GM23338 (cell line): ENCODE results near the gene MGAT4B. TPM values are rescaled to one million over a fixed set of nuclear protein-coding genes. Genes with fewer than 3 reads are reported as not detected.

Experiments used
- ATAC-seq: fragments of 200-7000 bp; cut with Tn5 transposase; 3 replicates; pipeline ENCODE4 v1.9.1; 2020
- DNase-seq: peaks from one replicate; pipeline ENCODE4 v3.0.0-alpha.2; 2015; ENCODE audit warnings: low spot score
- H2AFZ ChIP-seq: fragments of 200-600 bp; sonication (generic); 2 replicates; pipeline ENCODE4 v1.8.0; 2016; ENCODE audit warnings: antibody characterized with exemption, mild to moderate bottlenecking, moderate library complexity
- H3F3A ChIP-seq: fragments of 200-600 bp; sonication (generic); replicated peaks from 2 replicates; pipeline ENCODE4 v1.8.0; 2017; ENCODE audit warnings: antibody characterized with exemption, mixed run types, low read depth
- H3K27ac ChIP-seq: fragments of 200-600 bp; sonication (generic); 2 replicates; pipeline ENCODE4 v1.6.1; 2016; ENCODE audit warnings: low read depth
- H3K27me3 ChIP-seq: fragments of 200-600 bp; sonication (generic); 2 replicates; pipeline ENCODE4 v1.8.0; 2016; ENCODE audit warnings: mild to moderate bottlenecking, mixed run types, moderate library complexity; ENCODE audit not compliant: insufficient read depth
- H3K36me3 ChIP-seq: fragments of 200-600 bp; sonication (generic); 2 replicates; pipeline ENCODE4 v1.8.0; 2016; ENCODE audit warnings: mild to moderate bottlenecking; ENCODE audit not compliant: insufficient read depth
- H3K4me1 ChIP-seq: fragments of 200-600 bp; sonication (generic); 2 replicates; pipeline ENCODE4 v1.8.0; 2016; ENCODE audit warnings: mild to moderate bottlenecking, moderate library complexity; ENCODE audit not compliant: insufficient read depth
- H3K4me2 ChIP-seq: fragments of 200-600 bp; sonication (generic); 2 replicates; pipeline ENCODE4 v1.7.1; 2017; ENCODE audit warnings: mixed run types
- H3K4me3 ChIP-seq: fragments of 200-600 bp; sonication (generic); 2 replicates; pipeline ENCODE4 v1.6.1; 2016; ENCODE audit warnings: mixed run types
- H3K79me2 ChIP-seq: fragments of 200-600 bp; sonication (generic); replicated peaks from 2 replicates; pipeline ENCODE4 v1.8.0; 2017; ENCODE audit warnings: mild to moderate bottlenecking; ENCODE audit not compliant: insufficient read depth
- H3K9me2 ChIP-seq: fragments of 200-600 bp; sonication (generic); 2 replicates; pipeline ENCODE4 v1.8.0; 2017; ENCODE audit not compliant: insufficient read depth
- H4K20me1 ChIP-seq: fragments of 200-600 bp; sonication (generic); replicated peaks from 2 replicates; pipeline ENCODE4 v1.8.0; 2017; ENCODE audit warnings: mild to moderate bottlenecking; ENCODE audit not compliant: insufficient read depth
- H3K27ac Mint-ChIP-seq: 2 replicates; pipeline ENCODE4 v1.8.0; 2020; ENCODE audit warnings: inconsistent platforms, mild to moderate bottlenecking, moderate library complexity, mixed read lengths
- H3K27me3 Mint-ChIP-seq: 3 replicates; pipeline ENCODE4 v1.8.0; 2022; ENCODE audit warnings: low read depth, mild to moderate bottlenecking, moderate library complexity, mixed read lengths, inconsistent platforms; ENCODE audit not compliant: insufficient read depth, poor library complexity
- H3K36me3 Mint-ChIP-seq: 3 replicates; pipeline ENCODE4 v1.8.0; 2021; ENCODE audit warnings: low read depth, mild to moderate bottlenecking, inconsistent platforms, moderate library complexity, mixed read lengths
- H3K4me1 Mint-ChIP-seq: 3 replicates; pipeline ENCODE4 v1.8.0; 2020; ENCODE audit warnings: mild to moderate bottlenecking, inconsistent platforms, mixed read lengths
- H3K4me3 Mint-ChIP-seq: 3 replicates; pipeline ENCODE4 v1.8.0; 2021; ENCODE audit warnings: moderate library complexity, mild to moderate bottlenecking, inconsistent platforms, mixed read lengths
- H3K9me3 Mint-ChIP-seq: 3 replicates; pipeline ENCODE4 v1.8.0; 2020; ENCODE audit warnings: moderate library complexity, mild to moderate bottlenecking, inconsistent platforms, mixed read lengths
- CREB1 ChIP-seq: fragments of 250-450 bp; sonication (Bioruptor Pico); IDR thresholded peaks from 2 replicates; pipeline ENCODE4 v1.5.0; 2020; ENCODE audit warnings: low read depth, mild to moderate bottlenecking, moderate library complexity
- EZH2 ChIP-seq: fragments of 200-600 bp; sonication (generic); IDR thresholded peaks from one replicate; pipeline ENCODE4 v1.8.0; 2017; ENCODE audit warnings: antibody characterized with exemption, mild to moderate bottlenecking, low read depth; ENCODE audit not compliant: unreplicated experiment
- EZH2phosphoT487 ChIP-seq: fragments of 200-600 bp; sonication (generic); IDR thresholded peaks from one replicate; pipeline ENCODE4 v1.8.1; 2018; ENCODE audit warnings: antibody characterized with exemption; ENCODE audit not compliant: unreplicated experiment
- JUNB ChIP-seq: IDR thresholded peaks from one replicate; pipeline ENCODE4 v1.6.1; 2016; ENCODE audit warnings: antibody characterized with exemption; ENCODE audit not compliant: unreplicated experiment
- NANOG ChIP-seq: IDR thresholded peaks from 2 replicates; pipeline ENCODE4 v1.6.1; 2016; ENCODE audit warnings: antibody characterized with exemption, borderline replicate concordance
- POLR2AphosphoS5 ChIP-seq: IDR thresholded peaks from 2 replicates; pipeline ENCODE4 v1.6.1; 2016; ENCODE audit warnings: antibody characterized with exemption, low read depth
- STAT1 ChIP-seq: IDR thresholded peaks from one replicate; pipeline ENCODE4 v1.6.1; 2016; ENCODE audit warnings: antibody characterized with exemption; ENCODE audit not compliant: unreplicated experiment
- ZNF331 ChIP-seq: fragments of 250-450 bp; sonication (Bioruptor Pico); IDR thresholded peaks from 2 replicates; pipeline ENCODE4 v1.5.0; 2020; ENCODE audit warnings: low read depth, mild to moderate bottlenecking, moderate library complexity
- polyA plus RNA-seq: library from polyadenylated mRNA; unstranded; fragments of >200 nt; fragmentation: Nextera tagmentation; extraction: Ambion mirVana; gene quantifications from 2 replicates; pipeline ENCODE4 v1.2.1, GENCODE V29; 2016
- total RNA-seq: library from RNA; depleted of rRNA; stranded (reverse); fragments of >200 nt; shearing (Covaris generic); gene quantifications from 2 replicates; pipeline ENCODE4 v1.2.3, GENCODE V29; 2014
- TF ChIP-seq, protein P1 (sequence below): IDR thresholded peaks from 2 replicates; pipeline ENCODE4 v1.6.1; 2016; ENCODE audit warnings: antibody characterized with exemption
- TF ChIP-seq, protein P2 (sequence below): fragments of 250-450 bp; sonication (Bioruptor Pico); IDR thresholded peaks from 2 replicates; pipeline ENCODE4 v1.5.0; 2020; ENCODE audit warnings: mild to moderate bottlenecking, moderate library complexity
- TF ChIP-seq, protein P3 (sequence below), 2 experiments: fragments of 200-600 bp in 1 of 2; sonication (generic) in 1 of 2; conservative IDR thresholded peaks; 2 replicates each; pipeline versions ENCODE4 v1.5.1 to v1.6.1; 2016 to 2017; ENCODE audit warnings: antibody characterized with exemption in 2 of 2, low read depth in 2 of 2, mild to moderate bottlenecking in 2 of 2, moderate library complexity in 1 of 2

The MGAT4B gene
- total and polyA plus RNA-seq, 2 experiments from 2014 or later = 32.3 to 101 TPM

DNA sequence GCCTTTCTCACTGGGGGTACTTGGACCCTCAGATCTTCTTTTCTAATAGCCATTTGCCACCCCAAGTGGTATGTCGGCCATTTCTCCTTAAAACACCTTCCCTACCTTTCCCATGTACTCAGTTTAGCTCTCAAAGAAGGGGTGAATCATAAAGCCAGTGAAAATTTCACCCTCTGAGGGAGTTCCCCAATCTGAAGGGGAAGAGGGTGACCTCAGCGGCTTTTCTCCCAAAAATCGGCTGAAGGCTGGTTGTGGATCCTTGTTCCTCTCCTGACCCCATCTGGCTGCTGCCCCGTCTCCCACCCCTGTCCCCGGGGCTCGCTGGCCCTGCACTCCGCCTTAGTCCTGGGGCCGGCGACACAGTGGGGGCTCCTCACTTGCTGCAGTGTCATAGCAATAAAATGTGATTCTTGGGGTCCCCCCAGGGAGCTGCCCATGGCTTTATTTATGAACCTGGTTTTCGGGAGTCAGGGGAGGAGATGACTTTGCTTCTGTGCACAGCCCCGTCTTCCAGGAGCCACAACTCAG, 30.2 kb downstream of the MGAT4B start (continued):
- TF ChIP-seq, protein P1, sequence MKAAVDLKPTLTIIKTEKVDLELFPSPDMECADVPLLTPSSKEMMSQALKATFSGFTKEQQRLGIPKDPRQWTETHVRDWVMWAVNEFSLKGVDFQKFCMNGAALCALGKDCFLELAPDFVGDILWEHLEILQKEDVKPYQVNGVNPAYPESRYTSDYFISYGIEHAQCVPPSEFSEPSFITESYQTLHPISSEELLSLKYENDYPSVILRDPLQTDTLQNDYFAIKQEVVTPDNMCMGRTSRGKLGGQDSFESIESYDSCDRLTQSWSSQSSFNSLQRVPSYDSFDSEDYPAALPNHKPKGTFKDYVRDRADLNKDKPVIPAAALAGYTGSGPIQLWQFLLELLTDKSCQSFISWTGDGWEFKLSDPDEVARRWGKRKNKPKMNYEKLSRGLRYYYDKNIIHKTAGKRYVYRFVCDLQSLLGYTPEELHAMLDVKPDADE = no peak
- TF ChIP-seq JUNB (no peak), CREB1 (CRISPR knock-in tag) (no peak)

DNA sequence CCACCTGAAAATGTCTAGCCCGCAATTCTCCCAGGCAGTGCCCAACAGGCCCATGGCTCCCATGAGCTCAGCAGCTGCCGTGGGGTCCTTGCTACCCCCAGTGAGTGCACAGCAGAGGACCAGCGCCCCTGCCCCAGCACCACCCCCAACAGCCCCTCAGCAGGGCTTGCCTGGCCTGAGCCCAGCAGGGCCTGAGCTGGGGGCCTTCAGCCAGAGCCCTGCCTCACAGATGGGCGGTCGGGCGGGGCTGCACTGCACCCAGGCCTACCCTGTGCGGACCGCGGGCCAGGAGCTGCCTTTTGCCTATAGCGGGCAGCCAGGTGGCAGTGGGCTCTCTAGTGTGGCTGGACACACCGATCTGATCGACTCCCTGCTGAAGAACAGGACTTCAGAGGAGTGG, 32.2 kb downstream of the MGAT4B start:
- Histone ChIP-seq H3K79me2 (no peaks in the 10 kb centered on the region), H2AFZ (no peak overlapping the region), H3K36me3 (peaks cover 54% of the 10 kb centered on the region), H4K20me1 (peaks cover 21% of the 10 kb centered on the region), H3K4me3 (no peak overlapping the region), H3K27me3 (no peaks in the 10 kb centered on the region), H3K27ac (no peak overlapping the region), H3F3A (peaks cover 13% of the 10 kb centered on the region; the same call in 1 of the 2 replicates), H3K9me2 (no peaks in the 10 kb centered on the region), H3K4me1 (no peaks in the 10 kb centered on the region), H3K4me2 (no peak overlapping the region)
- no peak for TF ChIP-seq EZH2phosphoT487
- ATAC-seq = peak; percentile 26; the same call in 1 of the 3 replicates
- no peak for DNase-seq
- Mint-ChIP-seq H3K27ac (no peak overlapping the region), H3K4me1 (no peaks in the 10 kb centered on the region), H3K9me3 (no peaks in the 10 kb centered on the region), H3K36me3 (peaks cover 83% of the 10 kb centered on the region), H3K4me3 (no peak overlapping the region), H3K27me3 (peaks cover 8% of the 10 kb centered on the region)

DNA sequence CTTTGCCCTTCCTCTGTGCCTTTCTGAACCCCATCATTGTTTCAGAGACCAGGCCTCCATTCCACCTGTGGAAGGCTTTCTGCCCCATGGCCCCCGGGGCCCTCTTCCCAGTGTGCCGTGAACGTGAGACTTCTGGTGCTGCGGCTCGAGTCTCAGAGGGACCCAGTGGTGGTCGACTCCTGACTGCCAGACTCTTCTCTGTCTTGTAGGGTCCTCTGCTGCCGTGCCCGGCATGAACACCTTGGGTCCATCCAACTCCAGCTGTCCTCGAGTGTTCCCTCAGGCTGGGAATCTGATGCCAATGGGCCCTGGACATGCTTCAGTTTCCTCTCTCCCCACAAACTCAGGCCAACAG, 33.0 kb downstream of the MGAT4B start:
- no peak overlapping the region for H3K4me3 ChIP-seq
- DNase-seq (no peak), ATAC-seq (no peak)
- H3K27me3 ChIP-seq = no peaks in the 10 kb centered on the region
- H3K27ac Mint-ChIP-seq = no peak overlapping the region
- H3K4me1 ChIP-seq = no peaks in the 10 kb centered on the region
- H2AFZ ChIP-seq = no peak overlapping the region
- no peaks in the 10 kb centered on the region; the same call in 2 of the 3 replicates for H3K4me1 Mint-ChIP-seq
- H3K4me3 Mint-ChIP-seq = no peak overlapping the region
- no peak overlapping the region for H3K27ac ChIP-seq
- peaks cover 84% of the 10 kb centered on the region for H3K36me3 Mint-ChIP-seq
- H3K4me2 ChIP-seq = no peak overlapping the region
- peaks cover 5% of the 10 kb centered on the region; the same call in 1 of the 2 replicates for H3K79me2 ChIP-seq
- H3F3A ChIP-seq = peaks cover 17% of the 10 kb centered on the region; the same call in 1 of the 2 replicates
- H4K20me1 ChIP-seq = peaks cover 21% of the 10 kb centered on the region
- H3K9me2 ChIP-seq = no peaks in the 10 kb centered on the region
- peaks cover 59% of the 10 kb centered on the region for H3K36me3 ChIP-seq
- no peaks in the 10 kb centered on the region for H3K9me3 Mint-ChIP-seq
- H3K27me3 Mint-ChIP-seq = peaks cover 10% of the 10 kb centered on the region
- TF ChIP-seq NANOG (no peak), ZNF331 (CRISPR knock-in tag) (no peak), JUNB (no peak), POLR2AphosphoS5 (no peak), STAT1 (no peak), EZH2 (no peak), EZH2phosphoT487 (no peak)
- TF ChIP-seq, protein P2, sequence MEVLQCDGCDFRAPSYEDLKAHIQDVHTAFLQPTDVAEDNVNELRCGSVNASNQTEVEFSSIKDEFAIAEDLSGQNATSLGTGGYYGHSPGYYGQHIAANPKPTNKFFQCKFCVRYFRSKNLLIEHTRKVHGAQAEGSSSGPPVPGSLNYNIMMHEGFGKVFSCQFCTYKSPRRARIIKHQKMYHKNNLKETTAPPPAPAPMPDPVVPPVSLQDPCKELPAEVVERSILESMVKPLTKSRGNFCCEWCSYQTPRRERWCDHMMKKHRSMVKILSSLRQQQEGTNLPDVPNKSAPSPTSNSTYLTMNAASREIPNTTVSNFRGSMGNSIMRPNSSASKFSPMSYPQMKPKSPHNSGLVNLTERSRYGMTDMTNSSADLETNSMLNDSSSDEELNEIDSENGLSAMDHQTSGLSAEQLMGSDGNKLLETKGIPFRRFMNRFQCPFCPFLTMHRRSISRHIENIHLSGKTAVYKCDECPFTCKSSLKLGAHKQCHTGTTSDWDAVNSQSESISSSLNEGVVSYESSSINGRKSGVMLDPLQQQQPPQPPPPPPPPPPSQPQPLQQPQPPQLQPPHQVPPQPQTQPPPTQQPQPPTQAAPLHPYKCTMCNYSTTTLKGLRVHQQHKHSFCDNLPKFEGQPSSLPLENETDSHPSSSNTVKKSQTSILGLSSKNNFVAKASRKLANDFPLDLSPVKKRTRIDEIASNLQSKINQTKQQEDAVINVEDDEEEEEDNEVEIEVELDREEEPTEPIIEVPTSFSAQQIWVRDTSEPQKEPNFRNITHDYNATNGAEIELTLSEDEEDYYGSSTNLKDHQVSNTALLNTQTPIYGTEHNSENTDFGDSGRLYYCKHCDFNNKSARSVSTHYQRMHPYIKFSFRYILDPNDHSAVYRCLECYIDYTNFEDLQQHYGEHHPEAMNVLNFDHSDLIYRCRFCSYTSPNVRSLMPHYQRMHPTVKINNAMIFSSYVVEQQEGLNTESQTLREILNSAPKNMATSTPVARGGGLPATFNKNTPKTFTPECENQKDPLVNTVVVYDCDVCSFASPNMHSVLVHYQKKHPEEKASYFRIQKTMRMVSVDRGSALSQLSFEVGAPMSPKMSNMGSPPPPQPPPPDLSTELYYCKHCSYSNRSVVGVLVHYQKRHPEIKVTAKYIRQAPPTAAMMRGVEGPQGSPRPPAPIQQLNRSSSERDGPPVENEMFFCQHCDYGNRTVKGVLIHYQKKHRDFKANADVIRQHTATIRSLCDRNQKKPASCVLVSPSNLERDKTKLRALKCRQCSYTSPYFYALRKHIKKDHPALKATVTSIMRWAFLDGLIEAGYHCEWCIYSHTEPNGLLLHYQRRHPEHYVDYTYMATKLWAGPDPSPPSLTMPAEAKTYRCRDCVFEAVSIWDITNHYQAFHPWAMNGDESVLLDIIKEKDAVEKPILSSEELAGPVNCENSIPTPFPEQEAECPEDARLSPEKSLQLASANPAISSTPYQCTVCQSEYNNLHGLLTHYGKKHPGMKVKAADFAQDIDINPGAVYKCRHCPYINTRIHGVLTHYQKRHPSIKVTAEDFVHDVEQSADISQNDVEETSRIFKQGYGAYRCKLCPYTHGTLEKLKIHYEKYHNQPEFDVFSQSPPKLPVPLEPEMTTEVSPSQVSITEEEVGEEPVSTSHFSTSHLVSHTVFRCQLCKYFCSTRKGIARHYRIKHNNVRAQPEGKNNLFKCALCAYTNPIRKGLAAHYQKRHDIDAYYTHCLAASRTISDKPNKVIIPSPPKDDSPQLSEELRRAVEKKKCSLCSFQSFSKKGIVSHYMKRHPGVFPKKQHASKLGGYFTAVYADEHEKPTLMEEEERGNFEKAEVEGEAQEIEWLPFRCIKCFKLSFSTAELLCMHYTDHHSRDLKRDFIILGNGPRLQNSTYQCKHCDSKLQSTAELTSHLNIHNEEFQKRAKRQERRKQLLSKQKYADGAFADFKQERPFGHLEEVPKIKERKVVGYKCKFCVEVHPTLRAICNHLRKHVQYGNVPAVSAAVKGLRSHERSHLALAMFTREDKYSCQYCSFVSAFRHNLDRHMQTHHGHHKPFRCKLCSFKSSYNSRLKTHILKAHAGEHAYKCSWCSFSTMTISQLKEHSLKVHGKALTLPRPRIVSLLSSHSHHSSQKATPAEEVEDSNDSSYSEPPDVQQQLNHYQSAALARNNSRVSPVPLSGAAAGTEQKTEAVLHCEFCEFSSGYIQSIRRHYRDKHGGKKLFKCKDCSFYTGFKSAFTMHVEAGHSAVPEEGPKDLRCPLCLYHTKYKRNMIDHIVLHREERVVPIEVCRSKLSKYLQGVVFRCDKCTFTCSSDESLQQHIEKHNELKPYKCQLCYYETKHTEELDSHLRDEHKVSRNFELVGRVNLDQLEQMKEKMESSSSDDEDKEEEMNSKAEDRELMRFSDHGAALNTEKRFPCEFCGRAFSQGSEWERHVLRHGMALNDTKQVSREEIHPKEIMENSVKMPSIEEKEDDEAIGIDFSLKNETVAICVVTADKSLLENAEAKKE (CRISPR knock-in tag) = no peak
- TF ChIP-seq, protein P3, sequence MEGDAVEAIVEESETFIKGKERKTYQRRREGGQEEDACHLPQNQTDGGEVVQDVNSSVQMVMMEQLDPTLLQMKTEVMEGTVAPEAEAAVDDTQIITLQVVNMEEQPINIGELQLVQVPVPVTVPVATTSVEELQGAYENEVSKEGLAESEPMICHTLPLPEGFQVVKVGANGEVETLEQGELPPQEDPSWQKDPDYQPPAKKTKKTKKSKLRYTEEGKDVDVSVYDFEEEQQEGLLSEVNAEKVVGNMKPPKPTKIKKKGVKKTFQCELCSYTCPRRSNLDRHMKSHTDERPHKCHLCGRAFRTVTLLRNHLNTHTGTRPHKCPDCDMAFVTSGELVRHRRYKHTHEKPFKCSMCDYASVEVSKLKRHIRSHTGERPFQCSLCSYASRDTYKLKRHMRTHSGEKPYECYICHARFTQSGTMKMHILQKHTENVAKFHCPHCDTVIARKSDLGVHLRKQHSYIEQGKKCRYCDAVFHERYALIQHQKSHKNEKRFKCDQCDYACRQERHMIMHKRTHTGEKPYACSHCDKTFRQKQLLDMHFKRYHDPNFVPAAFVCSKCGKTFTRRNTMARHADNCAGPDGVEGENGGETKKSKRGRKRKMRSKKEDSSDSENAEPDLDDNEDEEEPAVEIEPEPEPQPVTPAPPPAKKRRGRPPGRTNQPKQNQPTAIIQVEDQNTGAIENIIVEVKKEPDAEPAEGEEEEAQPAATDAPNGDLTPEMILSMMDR (conservative IDR thresholded peaks at IDR 0.05; ENCODE audit: low read depth in 2 of 2) = no peak
